ENCODE results near the gene CLDN14. TPM values are rescaled to one million over a fixed set of nuclear protein-coding genes. Genes with fewer than 3 reads are reported as not detected.
A peak's percentile ranks its signal among the peaks of the same experiment; 100 is the strongest.

CLDN14 gene
- total RNA-seq, 1 donor from 2014 or later, result not detected

GRCh38 chr21:36454093-36454531 lies 25.8 kb downstream of the CLDN14 start:
- H3K4me1 Mint-ChIP-seq, result no peaks in the 10 kb centered on the region
- no peak for DNase-seq
- H3K36me3 Mint-ChIP-seq (ENCODE audit: low read depth), result no peaks in the 10 kb centered on the region
- H3K9me3 Mint-ChIP-seq, result no peaks in the 10 kb centered on the region
- intact Hi-C loops (cut with micrococcal nuclease), result no loop called here
- no peaks in the 10 kb centered on the region for H3K27me3 Mint-ChIP-seq
- H3K4me3 Mint-ChIP-seq, result no peak overlapping the region
- no peak overlapping the region for H3K27ac Mint-ChIP-seq

DNA sequence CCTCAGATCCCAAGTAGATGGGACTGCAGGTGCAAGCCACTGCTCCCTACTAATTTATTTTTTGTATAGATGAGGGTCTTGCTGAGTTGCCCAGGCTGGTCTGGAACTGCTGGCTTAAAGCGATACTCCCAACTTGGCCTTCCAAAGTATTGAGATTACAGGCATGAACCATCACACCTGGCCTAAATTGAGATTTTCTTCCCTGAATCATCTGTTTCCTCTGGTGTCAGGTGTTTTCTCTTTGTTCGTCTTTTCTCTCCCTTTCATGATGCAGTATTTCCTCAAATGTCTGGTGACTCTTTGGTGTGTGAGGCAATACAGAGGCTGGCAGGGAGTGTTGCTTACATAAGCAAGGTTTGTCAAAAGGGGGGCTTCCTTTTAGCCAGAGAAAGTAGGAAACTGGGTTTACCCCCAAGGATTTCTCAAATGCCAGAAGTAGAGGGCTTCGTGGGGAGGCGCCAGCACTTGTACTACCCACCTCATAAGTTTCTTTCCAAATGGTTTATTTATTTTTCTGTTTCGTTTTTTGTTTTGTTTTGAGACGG lies 27.6 kb downstream of the CLDN14 start:
- Mint-ChIP-seq H3K4me1 (no peaks in the 10 kb centered on the region), H3K4me3 (no peak overlapping the region), H3K9me3 (no peaks in the 10 kb centered on the region), H3K27ac (no peak overlapping the region), H3K27me3 (no peaks in the 10 kb centered on the region), H3K36me3 (ENCODE audit: low read depth) (no peaks in the 10 kb centered on the region)
- intact Hi-C loops (cut with micrococcal nuclease), result no loop called here
- no peak for DNase-seq

- Mint-ChIP-seq H3K9me3 (no peaks in the 10 kb centered on the region), H3K27me3 (no peaks in the 10 kb centered on the region), H3K27ac (no peak overlapping the region), H3K4me3 (no peak overlapping the region), H3K36me3 (ENCODE audit: low read depth) (no peaks in the 10 kb centered on the region), H3K4me1 (no peaks in the 10 kb centered on the region)
- DNase-seq, result no peak
- intact Hi-C loops (cut with micrococcal nuclease), result no loop called here
Measured at GRCh38 chr21:36451506-36451905, 28.4 kb downstream of the CLDN14 start.

DNA sequence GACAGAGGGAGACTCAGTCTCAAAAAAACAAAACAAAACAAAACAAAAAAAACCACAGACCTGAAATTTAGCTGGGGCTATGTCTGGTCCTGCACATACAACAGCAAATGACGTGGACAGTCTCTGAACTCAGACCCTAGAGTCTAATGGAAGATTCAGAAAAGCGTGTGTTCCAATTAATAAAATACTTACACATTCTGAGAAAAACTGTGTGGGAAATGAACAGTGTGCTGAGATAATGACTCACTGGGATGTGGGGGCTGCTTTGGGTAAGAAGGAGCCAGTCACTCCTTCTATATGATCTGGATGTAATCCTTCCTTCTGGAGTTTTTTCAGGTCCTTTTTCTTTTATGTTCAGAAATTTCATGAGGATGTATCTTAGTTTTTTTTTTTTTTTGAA lies 29.4 kb downstream of the CLDN14 start:
- H3K36me3 Mint-ChIP-seq (ENCODE audit: low read depth), result no peaks in the 10 kb centered on the region
- no peaks in the 10 kb centered on the region for H3K27me3 Mint-ChIP-seq
- no peak for DNase-seq
- H3K4me3 Mint-ChIP-seq, result no peak overlapping the region
- H3K27ac Mint-ChIP-seq, result no peak overlapping the region
- no peaks in the 10 kb centered on the region for H3K9me3 Mint-ChIP-seq
- intact Hi-C loops (cut with micrococcal nuclease), result no loop called here
- H3K4me1 Mint-ChIP-seq, result no peaks in the 10 kb centered on the region

DNA sequence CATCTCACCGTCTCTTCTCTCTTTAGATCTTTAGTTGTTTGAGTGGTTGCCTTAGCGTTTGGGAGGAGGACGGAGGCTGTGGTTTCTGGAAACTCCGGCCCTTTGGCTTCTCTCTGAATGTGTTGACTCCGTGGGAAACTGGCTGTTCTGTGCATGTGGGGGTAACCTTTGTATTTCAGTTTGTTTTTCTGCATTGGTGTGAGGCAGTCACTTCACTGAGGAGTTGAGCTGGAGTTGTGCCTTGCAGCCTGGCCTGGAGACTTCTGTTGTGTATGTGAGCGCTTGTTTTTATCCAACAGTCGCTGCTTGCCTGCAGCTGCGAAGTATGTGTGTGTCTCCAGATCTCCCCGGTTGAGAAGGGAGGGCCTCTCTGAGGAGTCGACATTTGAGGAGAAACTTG lies 33.6 kb downstream of the CLDN14 start:
- Mint-ChIP-seq H3K36me3 (ENCODE audit: low read depth) (no peaks in the 10 kb centered on the region), H3K4me1 (no peaks in the 10 kb centered on the region), H3K27ac (no peak overlapping the region), H3K4me3 (no peak overlapping the region), H3K27me3 (peaks cover 4% of the 10 kb centered on the region), H3K9me3 (no peaks in the 10 kb centered on the region)
- DNase-seq, result no peak
- intact Hi-C loops (cut with micrococcal nuclease), result no loop called here

- intact Hi-C loops (cut with micrococcal nuclease), result no loop called here
- Mint-ChIP-seq H3K27me3 (peaks cover 7% of the 10 kb centered on the region), H3K27ac (no peak overlapping the region), H3K36me3 (ENCODE audit: low read depth) (no peaks in the 10 kb centered on the region), H3K4me3 (no peak overlapping the region), H3K9me3 (no peaks in the 10 kb centered on the region), H3K4me1 (no peaks in the 10 kb centered on the region)
- no peak for DNase-seq
Measured at GRCh38 chr21:36441715-36442114, 38.2 kb downstream of the CLDN14 start.

DNA sequence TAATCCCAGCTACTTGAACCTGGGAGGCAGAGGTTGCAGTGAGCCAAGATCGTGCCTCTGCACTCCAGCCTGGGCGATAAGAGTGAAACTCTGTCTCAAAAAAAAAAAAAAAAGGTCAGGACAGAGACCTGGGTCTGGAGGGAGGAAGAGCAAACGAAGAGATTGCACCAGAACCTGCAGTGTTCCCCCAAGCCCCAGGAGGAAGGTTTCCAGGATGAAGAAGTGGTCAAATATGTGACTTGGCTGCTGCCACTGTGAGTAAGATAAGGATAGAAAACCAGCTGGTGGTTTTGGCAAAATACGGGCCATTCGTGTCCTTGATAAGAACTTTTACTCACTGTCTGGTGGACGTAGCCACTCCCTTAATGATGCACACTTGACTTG lies 42.2 kb downstream of the CLDN14 start:
- DNase-seq, result no peak
- intact Hi-C loops (cut with micrococcal nuclease), result no loop called here
- H3K4me3 Mint-ChIP-seq, result no peak overlapping the region
- no peak overlapping the region for H3K27ac Mint-ChIP-seq
- peaks cover 6% of the 10 kb centered on the region for H3K4me1 Mint-ChIP-seq
- peaks cover 7% of the 10 kb centered on the region for H3K27me3 Mint-ChIP-seq
- H3K9me3 Mint-ChIP-seq, result no peaks in the 10 kb centered on the region
- H3K36me3 Mint-ChIP-seq (ENCODE audit: low read depth), result no peaks in the 10 kb centered on the region

DNA sequence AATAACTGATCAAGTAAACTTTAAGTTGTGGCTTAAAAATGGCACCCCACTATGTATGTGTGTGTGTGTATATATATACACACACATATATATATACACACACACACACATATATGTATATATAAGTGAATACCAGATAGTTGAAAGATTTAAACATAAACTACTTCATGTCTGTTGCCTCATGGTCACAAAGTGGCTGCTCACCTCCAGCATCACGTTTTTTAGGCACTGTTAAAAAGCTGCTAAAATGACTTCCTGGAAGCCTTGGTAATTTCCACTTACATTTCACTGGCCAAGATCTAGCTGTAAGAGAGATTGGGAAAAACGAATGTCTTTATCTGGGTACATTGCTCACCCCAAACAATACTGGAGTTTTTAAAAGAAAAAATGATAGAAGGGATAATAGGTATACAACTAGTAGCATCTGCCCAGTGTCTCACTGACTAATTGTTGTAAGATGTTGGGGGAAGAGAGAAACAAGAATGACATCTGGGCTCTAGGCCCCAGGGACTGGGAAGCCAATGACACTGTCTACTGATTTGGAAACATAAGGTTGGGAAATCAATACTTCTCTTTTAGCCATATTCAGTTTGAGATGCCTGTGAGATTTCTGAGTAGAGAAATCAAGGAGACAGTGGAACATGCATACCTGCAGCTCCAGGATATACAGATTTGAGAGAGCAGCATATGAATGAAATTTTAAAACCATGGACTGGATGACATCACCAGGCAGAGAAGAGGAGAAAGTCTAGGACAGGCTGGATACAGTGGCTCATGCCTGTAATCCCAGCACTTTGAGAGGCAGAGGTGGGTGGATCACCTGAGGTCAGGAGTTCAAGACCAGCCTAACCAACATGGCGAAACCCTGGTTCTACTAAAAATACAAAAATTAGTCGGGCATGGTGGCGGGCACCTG lies 42.8 kb downstream of the CLDN14 start:
- intact Hi-C loops (cut with micrococcal nuclease), result no loop called here
- peaks cover 6% of the 10 kb centered on the region for H3K4me1 Mint-ChIP-seq
- H3K9me3 Mint-ChIP-seq, result no peaks in the 10 kb centered on the region
- H3K4me3 Mint-ChIP-seq, result no peak overlapping the region
- DNase-seq, result no peak
- no peak overlapping the region for H3K27ac Mint-ChIP-seq
- peaks cover 7% of the 10 kb centered on the region for H3K27me3 Mint-ChIP-seq
- H3K36me3 Mint-ChIP-seq (ENCODE audit: low read depth), result no peaks in the 10 kb centered on the region

- no peak for DNase-seq
- Mint-ChIP-seq H3K9me3 (no peaks in the 10 kb centered on the region), H3K27me3 (peaks cover 8% of the 10 kb centered on the region), H3K36me3 (ENCODE audit: low read depth) (no peaks in the 10 kb centered on the region), H3K27ac (no peak overlapping the region), H3K4me1 (peaks cover 19% of the 10 kb centered on the region), H3K4me3 (no peak overlapping the region)
- intact Hi-C loops (cut with micrococcal nuclease), result no loop called here
Measured at GRCh38 chr21:36434144-36434543, 45.8 kb downstream of the CLDN14 start.

DNA sequence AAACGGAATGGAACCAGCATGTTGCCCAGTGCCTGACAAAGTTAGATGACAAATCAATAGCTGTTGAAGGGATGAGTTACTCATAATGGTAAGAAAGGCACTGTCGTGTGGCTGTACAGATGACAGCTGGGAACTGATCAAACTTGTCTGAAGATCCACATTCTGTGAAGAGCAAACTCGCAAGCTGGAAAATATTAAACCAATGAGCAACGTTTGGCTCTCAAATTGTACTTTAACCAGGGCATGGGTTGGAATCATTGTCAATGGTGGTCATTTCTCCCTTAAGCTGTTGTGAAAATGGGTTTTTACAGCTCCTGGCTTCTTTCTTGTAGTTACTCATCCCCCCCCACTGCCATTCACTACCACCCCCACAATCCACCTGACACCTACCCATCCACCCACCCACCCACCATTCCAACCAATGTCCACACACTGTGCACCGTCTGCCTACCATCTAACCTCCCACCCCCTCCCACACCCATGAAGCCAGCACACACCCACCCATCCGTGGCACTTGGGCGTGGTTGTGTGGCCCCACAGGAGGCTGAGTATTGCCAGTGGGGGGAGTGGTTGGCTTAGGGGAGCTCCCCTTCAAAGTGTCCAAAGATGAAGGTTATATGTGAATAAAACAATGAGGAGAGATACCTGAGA lies 46.7 kb downstream of the CLDN14 start:
- intact Hi-C loops (cut with micrococcal nuclease), result no loop called here

DNA sequence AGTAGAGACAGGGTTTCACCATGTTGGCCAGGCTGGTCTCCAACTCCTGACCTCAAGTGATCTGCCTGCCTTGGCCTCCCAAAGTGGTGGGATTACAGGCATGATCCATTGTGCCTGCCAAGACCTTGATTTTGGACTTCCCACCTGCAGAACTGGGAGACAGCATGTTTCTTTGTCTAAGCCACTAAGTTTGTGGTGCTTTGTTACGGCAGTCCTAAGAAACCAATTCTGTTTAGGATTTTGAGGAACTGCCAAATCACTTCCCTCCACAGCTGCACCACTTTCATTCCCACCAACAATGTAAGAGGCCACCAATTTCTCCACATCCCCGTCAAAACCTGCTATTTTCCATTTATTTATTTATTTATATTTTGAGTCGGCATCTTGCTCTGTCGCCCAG lies 48.7 kb downstream of the CLDN14 start:
- no peak overlapping the region for H3K27ac Mint-ChIP-seq

More for the DNA sequence above, 46.7 kb downstream of the CLDN14 start:
- Mint-ChIP-seq H3K27me3 (peaks cover 8% of the 10 kb centered on the region), H3K9me3 (no peaks in the 10 kb centered on the region), H3K36me3 (ENCODE audit: low read depth) (no peaks in the 10 kb centered on the region), H3K27ac (no peak overlapping the region), H3K4me3 (no peak overlapping the region), H3K4me1 (peaks cover 24% of the 10 kb centered on the region)
- no peak for DNase-seq

GRCh38 chr21:36430841-36431240 lies 49.1 kb downstream of the CLDN14 start:
- no peak overlapping the region for H3K27ac Mint-ChIP-seq
- peak overlapping the region; percentile 69 for H3K4me3 Mint-ChIP-seq
- H3K9me3 Mint-ChIP-seq, result no peaks in the 10 kb centered on the region
- DNase-seq, result peak; percentile 48
- H3K4me1 Mint-ChIP-seq, result peaks cover 24% of the 10 kb centered on the region
- intact Hi-C loops (cut with micrococcal nuclease), result no loop called here
- peaks cover 5% of the 10 kb centered on the region for H3K27me3 Mint-ChIP-seq
- no peaks in the 10 kb centered on the region for H3K36me3 Mint-ChIP-seq (ENCODE audit: low read depth)

More for the DNA sequence above, 48.7 kb downstream of the CLDN14 start:
- Mint-ChIP-seq H3K4me3 (no peak overlapping the region), H3K4me1 (peaks cover 24% of the 10 kb centered on the region), H3K9me3 (no peaks in the 10 kb centered on the region), H3K36me3 (ENCODE audit: low read depth) (no peaks in the 10 kb centered on the region), H3K27me3 (peaks cover 5% of the 10 kb centered on the region)
- no peak for DNase-seq
- intact Hi-C loops (cut with micrococcal nuclease), result no loop called here

- intact Hi-C loops (cut with micrococcal nuclease), result no loop called here
- H3K27me3 Mint-ChIP-seq, result peaks cover 5% of the 10 kb centered on the region
- H3K9me3 Mint-ChIP-seq, result no peaks in the 10 kb centered on the region
- H3K4me1 Mint-ChIP-seq, result peaks cover 24% of the 10 kb centered on the region
- no peaks in the 10 kb centered on the region for H3K36me3 Mint-ChIP-seq (ENCODE audit: low read depth)
- peak overlapping the region; percentile 85 for H3K27ac Mint-ChIP-seq
- peak; percentile 86 for DNase-seq
- peak overlapping the region; percentile 69 for H3K4me3 Mint-ChIP-seq
Measured at GRCh38 chr21:36429947-36430546, 49.9 kb downstream of the CLDN14 start.
